ENCODE measurements around the gene RGS1. TPM values are rescaled to one million over a fixed set of nuclear protein-coding genes. Genes with fewer than 3 reads are reported as not detected.

The RGS1 gene
- total RNA-seq, 1 experiment from 2014 or later, result not detected

- Histone ChIP-seq H4K20me1 (ENCODE audit: low read length) (no peaks in the 10 kb centered on the region), H3K4me2 (ENCODE audit: low read length) (no peak overlapping the region), H3F3A (ENCODE audit: low read length, unreplicated experiment) (peaks cover 3% of the 10 kb centered on the region), H3K79me2 (ENCODE audit: low read length) (no peaks in the 10 kb centered on the region), H3K9me3 (ENCODE audit: low read length) (no peaks in the 10 kb centered on the region), H3K9ac (ENCODE audit: low read length) (no peak overlapping the region), H3K4me1 (ENCODE audit: insufficient read depth, low read length) (peaks cover 26% of the 10 kb centered on the region), H3K9me2 (replicated peaks; ENCODE audit: low read length) (no peaks in the 10 kb centered on the region), H3K27me3 (ENCODE audit: low read length) (no peaks in the 10 kb centered on the region), H3K4me3 (ENCODE audit: low read length) (no peak overlapping the region), H2AFZ (ENCODE audit: low read length) (no peak overlapping the region), H3K27ac (ENCODE audit: low read length) (no peak overlapping the region), H3K36me3 (ENCODE audit: low read depth, low read length) (no peaks in the 10 kb centered on the region)
- DNase-seq, result no peak
- ATAC-seq, result no peak
- TF ChIP-seq EZH2 (IDR thresholded peaks at IDR 0.05; ENCODE audit: low read length, unreplicated experiment), result no peak
- no peak for TF ChIP-seq CTCF (conservative IDR thresholded peaks at IDR 0.05; ENCODE audit: low read depth, low read length)
- TF ChIP-seq EZH2phosphoT487 (IDR thresholded peaks at IDR 0.05; ENCODE audit: borderline replicate concordance, low read length), result no peak
- no TSS peak for BruUV-seq (replicated peaks)
- ChIA-PET POLR2A (ENCODE audit: unreplicated experiment) (no interaction called here), CTCF (no interaction called here)
- intact Hi-C loops (cut with micrococcal nuclease), result no loop called here
Measured at GRCh38 chr1:192547501-192547900, 28.1 kb upstream of the RGS1 start.

DNA sequence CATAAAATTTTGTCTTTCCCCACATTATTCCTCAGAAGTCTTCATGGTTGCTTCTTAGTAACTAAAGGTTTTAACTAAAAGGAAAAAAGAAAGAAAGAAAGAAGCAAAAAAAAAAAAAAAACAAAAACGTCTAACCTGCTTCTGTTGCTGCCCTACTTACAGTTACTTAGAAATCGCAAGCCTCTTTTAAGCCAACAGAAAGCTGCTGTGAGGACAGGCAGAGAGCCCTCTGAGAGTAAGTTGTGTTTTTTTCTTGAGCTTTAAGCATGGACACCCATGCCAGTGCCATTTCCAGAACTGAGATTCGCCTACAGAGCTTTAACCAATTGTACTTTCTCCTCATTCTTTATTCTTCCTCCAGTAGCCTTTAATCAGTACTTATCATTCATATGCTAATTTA lies 25.6 kb upstream of the RGS1 start:
- TF ChIP-seq CTCF (conservative IDR thresholded peaks at IDR 0.05; ENCODE audit: low read depth, low read length), result no peak
- TF ChIP-seq EZH2 (IDR thresholded peaks at IDR 0.05; ENCODE audit: low read length, unreplicated experiment), result no peak
- no peak for TF ChIP-seq EZH2phosphoT487 (IDR thresholded peaks at IDR 0.05; ENCODE audit: borderline replicate concordance, low read length)
- H3K27ac ChIP-seq (ENCODE audit: low read length), result peak overlapping the region; percentile 67; the same call in 1 of the 2 replicates
- no peaks in the 10 kb centered on the region for H3K9me3 ChIP-seq (ENCODE audit: low read length)
- H3F3A ChIP-seq (ENCODE audit: low read length, unreplicated experiment), result peaks cover 3% of the 10 kb centered on the region
- no peak overlapping the region for H2AFZ ChIP-seq (ENCODE audit: low read length)
- H3K4me2 ChIP-seq (ENCODE audit: low read length), result no peak overlapping the region
- H3K79me2 ChIP-seq (ENCODE audit: low read length), result no peaks in the 10 kb centered on the region
- no peaks in the 10 kb centered on the region for H4K20me1 ChIP-seq (ENCODE audit: low read length)
- no peak for ATAC-seq
- no peak overlapping the region for H3K9ac ChIP-seq (ENCODE audit: low read length)
- H3K27me3 ChIP-seq (ENCODE audit: low read length), result no peaks in the 10 kb centered on the region
- H3K9me2 ChIP-seq (replicated peaks; ENCODE audit: low read length), result no peaks in the 10 kb centered on the region
- H3K36me3 ChIP-seq (ENCODE audit: low read depth, low read length), result no peaks in the 10 kb centered on the region
- no peak overlapping the region for H3K4me3 ChIP-seq (ENCODE audit: low read length)
- BruUV-seq (replicated peaks), result no TSS peak
- peaks cover 23% of the 10 kb centered on the region for H3K4me1 ChIP-seq (ENCODE audit: insufficient read depth, low read length)
- ChIA-PET POLR2A (ENCODE audit: unreplicated experiment) (no interaction called here), CTCF (no interaction called here)
- DNase-seq, result no peak
- intact Hi-C loops (cut with micrococcal nuclease), result no loop called here

DNA sequence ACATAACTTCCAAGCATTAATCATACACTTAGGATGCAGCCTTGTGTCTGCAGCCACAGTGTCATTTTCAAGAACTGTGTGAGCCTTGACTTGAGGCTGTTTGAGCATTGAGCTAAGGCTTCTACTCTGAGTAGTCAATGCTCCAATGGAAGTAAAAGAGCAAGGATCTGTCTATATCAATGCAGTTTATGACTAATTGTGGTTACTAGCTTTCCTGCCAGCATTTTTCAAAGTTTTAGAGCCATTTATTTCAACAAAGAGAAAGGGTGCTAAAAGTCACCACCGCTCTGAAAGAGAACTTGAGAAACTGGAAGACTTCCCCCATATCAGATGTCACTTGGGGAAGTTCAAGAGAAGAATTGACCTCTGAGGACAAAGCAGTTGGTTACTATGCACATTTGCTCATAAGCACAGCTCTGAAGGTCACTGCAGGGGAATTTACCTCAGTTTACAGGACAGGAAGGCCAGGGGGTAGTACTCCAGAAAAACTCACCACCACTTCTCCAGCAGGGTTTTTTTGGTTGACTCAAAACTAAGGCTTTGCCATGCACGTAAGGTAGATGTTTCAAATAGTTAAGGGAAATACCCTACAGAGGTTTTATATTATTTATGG lies 24.5 kb upstream of the RGS1 start:
- Histone ChIP-seq H3K9ac (ENCODE audit: low read length) (no peak overlapping the region; the same call in 1 of the 2 replicates), H2AFZ (ENCODE audit: low read length) (no peak overlapping the region), H3K4me2 (ENCODE audit: low read length) (peak overlapping the region; percentile 56), H3K4me1 (ENCODE audit: insufficient read depth, low read length) (peaks cover 17% of the 10 kb centered on the region), H3K4me3 (ENCODE audit: low read length) (no peak overlapping the region), H3K27me3 (ENCODE audit: low read length) (no peaks in the 10 kb centered on the region), H3F3A (ENCODE audit: low read length, unreplicated experiment) (peaks cover 3% of the 10 kb centered on the region), H4K20me1 (ENCODE audit: low read length) (no peaks in the 10 kb centered on the region), H3K36me3 (ENCODE audit: low read depth, low read length) (no peaks in the 10 kb centered on the region), H3K9me2 (replicated peaks; ENCODE audit: low read length) (no peaks in the 10 kb centered on the region), H3K79me2 (ENCODE audit: low read length) (no peaks in the 10 kb centered on the region), H3K9me3 (ENCODE audit: low read length) (no peaks in the 10 kb centered on the region), H3K27ac (ENCODE audit: low read length) (peak overlapping the region; percentile 67)
- TF ChIP-seq CTCF (conservative IDR thresholded peaks at IDR 0.05; ENCODE audit: low read depth, low read length) (no peak), EZH2phosphoT487 (IDR thresholded peaks at IDR 0.05; ENCODE audit: borderline replicate concordance, low read length) (no peak), EZH2 (IDR thresholded peaks at IDR 0.05; ENCODE audit: low read length, unreplicated experiment) (no peak)
- ChIA-PET POLR2A (ENCODE audit: unreplicated experiment) (interaction anchor here (0.9 kb wide), 1 partner anchor 11 kb away, joined by 5 read pairs; no protein-coding TSS in a partner anchor), CTCF (no interaction called here)
- ATAC-seq (peak; percentile 99), DNase-seq (peak; percentile 89)
- no TSS peak for BruUV-seq (replicated peaks)
- intact Hi-C loops (cut with micrococcal nuclease), result no loop called here
